NCI-H2227 (cell line): Measurements from ENCODE around the gene HEXIM1.
"Not testable (repeated sequence)": the region's sequence is repeated elsewhere in the genome, so short reads cannot be mapped to it uniquely, and the experiment has no call there.

Experiments used
- DNase-seq: peaks from one replicate; lab custom pipeline; 2025; ENCODE audit not compliant: unreplicated experiment; lab: John Stamatoyannopoulos, UW

Gene HEXIM1

DNA sequence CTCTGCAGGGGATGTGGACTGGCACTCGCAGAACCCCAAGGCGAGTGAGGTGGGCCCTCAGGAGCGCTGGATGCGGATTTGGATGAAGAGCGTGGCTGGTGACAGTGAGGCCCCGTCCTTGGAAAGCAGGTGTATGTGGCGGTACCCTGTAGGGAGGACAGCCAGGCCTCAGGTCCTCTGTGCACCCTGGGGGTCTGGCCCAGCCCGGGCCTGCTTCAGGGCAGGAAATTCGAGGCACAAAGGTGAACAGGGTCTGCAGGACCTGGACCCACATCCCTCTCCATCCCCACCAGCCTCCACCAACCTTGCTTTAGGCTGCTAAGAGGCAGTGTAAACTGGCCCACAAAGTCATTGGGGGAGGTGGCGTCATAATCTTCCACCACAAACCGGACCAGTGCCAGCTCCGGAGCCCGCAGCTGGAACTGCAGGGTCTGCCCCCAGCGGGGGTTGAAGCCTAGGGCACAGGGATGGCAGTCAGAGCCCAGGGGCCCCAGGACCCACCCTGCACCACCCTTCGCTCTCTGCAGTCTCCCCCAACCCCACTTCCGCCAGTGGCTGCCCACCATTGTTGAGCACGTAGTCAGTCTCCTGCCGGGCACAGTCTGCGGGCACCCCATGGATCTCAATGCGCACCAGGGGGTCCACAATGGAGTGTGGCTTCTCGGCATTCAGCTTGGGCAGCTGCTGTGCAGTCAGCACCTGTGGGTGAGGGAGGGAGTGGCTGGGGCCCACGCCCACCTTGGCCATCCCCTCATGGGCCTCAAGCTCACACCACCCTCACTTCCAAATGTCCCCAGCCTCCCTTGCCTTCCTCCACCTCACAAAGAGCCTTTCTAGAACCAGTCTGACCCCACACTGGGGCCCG, 35.5 kb upstream of the HEXIM1 start:
- no peak for DNase-seq

GRCh38 chr17:45113424-45113754, 34.9 kb upstream of the HEXIM1 start:
- DNase-seq = no peak

DNA sequence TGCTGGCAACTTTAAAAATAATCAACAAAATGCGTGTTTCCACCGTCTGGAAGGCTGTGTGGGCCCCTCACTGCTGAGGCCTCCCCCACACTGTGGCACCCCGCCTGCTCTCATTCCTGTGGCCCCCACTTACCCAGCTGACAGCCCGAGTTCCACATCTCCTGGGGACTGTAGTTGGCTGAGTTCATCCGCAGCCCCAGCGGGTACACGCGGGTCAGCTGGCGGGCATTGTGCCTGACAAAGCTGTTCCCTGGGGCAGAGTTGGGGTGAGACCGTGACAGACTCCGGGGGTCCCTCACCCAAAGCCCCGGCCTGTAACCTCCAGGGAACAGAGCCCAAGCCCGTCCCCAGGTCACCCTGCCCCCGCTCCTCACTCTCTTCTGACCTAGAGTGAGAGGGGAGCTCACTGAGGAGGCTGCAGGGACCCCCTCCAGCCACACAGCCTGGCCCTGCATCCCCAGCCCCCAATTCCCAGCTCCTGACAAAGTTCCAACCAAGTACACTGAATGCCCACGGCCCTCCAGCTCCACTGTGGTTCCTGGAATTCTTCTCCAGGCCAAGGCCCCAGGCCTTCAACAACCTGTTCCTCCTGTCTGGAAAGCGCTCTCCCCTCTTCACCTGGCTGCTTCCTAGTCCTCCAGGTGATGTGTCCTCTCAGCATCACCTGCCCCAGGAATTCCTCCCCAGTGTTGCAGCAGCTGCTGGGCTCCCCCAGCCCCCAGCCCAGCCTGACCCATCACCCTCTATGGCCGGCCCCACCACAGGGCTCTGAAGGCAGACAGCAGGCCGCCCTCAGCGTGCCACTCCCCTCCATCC, 34.0 kb upstream of the HEXIM1 start:
- no peak for DNase-seq

DNA sequence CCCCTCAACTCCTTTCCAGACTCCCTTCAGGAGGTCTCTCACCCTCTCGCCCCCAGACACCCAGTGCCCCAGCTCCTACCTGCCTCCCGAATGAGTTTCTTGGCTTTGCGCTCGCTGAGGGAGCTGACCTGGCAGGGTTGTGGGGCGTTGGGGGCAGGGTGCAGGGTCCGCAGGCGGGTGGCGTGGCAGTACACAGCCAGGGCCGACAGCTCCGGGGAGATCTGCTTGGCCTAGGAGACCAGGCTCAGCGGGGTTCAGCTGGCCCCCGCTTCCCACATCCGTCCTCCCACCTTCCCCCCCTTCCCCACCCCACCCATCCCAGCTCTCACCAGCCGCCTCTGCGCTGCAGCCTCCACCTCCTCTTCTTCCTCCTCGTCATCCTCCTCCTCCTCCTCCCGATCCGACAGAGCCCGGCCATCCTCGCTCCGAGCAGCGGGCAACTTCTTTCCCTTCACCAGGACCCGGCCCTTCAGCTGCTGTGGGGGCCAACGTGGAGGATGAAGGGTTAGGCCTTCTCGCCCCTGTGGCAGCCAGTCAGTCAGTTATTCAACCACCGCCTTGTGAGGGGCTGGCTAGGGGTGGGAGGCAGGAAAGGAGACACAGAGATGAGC, 33.2 kb upstream of the HEXIM1 start:
- no peak for DNase-seq

GRCh38 chr17:45115871-45116270, 32.4 kb upstream of the HEXIM1 start:
- DNase-seq = no peak

DNA sequence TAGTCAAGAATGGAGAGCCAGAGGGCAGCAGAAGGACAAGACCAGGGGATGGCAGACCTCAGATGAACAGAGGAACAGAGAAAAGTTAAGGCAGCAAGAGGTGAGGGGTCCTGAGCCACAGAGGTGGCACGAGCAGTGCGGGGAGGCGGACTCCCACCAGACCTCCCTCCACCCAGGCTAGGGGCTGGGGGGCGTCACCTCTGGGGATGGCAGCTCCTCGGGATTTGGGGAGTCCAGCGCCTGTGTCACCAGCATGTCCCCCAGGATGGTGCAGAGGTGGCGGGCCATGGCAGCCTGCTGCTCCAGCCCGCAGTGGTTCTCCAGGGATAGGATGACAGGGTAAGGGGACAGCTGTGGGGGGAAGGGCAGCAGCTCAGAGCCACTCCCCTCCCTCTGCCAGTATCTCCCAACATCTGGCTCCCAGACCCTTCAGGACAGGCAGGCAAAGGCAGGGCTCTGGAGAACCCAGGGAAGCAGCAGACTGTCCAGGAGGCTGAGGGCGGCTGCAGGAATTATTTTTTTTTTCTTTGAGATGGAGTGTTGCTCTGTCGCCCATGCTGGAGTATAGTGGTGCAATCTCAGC, 31.8 kb upstream of the HEXIM1 start:
- DNase-seq = no peak

GRCh38 chr17:45117334-45117733, 30.9 kb upstream of the HEXIM1 start:
- DNase-seq = no peak

DNA sequence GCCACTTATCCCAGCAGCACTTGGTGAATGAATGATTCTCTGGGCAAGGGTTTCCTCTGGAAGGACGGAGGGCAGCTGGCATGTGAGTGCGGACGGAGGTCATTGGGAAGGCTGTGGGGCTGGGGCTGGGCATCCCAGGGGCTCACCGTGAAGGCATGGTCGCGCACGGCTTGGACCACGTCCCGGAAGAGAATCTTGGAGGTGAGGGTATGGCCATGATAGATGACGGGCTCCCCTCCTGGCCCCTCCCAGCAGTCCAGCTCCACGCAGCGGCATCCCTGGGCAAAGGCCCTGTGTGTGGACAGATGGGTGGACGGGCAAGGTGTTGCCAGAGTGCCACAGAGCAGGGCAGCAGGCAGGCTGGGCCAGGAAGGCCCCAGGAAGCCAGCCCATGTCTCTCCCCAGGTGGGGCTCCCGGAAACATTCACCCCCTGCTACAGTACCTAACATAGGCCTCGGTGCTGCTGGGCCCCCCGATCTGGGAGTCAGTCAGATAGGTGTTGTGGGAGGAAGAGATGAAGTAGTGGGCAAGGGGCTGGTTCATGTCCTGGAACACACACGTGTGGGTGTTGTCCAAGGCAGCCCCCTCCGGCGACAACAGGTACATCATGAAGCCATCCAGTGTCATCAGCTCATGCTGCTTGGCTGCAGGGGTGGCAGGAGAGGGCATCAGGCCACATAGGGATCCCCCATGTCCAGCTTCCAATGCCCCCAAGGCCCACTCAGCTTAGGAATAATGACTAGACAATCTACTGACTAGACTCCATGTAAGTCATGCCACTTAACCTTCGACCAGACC, 30.2 kb upstream of the HEXIM1 start:
- DNase-seq = no peak

DNA sequence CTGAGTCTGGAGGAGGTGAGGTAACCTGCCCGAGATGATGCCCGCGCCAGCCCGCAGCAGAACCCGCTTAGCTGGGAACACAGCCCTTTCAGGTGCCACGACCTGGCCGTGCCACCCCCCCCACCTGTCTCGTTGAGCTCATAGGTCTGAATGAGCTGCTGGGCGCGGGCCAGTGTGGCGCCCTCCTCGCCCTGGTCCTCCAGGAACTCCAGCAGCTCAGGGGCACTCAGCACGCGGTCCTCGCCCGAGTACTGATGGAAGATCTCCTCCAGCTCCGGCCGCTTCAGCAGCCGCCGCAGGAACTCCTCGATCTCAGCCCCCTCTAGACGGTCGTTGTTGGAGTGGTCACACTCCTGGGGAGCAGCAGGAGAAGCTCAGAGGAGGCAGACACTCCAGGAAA, 29.6 kb upstream of the HEXIM1 start:
- no peak for DNase-seq

DNA sequence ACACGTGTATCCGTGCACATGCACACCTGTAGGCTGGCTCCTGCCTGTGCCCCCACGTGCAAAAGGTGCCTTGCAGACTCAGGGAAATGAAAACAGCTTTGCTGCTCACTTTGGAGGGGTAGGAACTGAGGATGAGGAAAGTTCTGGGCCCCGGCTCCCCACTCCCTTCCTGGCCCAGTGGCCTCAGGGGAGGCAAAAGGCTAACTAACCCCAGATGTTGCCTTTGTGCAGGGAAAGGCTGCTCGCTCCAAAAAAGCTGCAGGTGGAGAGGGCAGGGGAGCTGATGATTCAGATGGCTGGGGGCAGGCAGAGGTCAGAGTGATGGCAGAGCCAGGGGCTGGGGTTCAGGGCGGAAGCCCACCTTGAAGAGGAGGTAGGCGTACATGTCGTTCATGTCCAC, 28.3 kb upstream of the HEXIM1 start:
- no peak for DNase-seq

GRCh38 chr17:45120558-45120957, 27.7 kb upstream of the HEXIM1 start:
- DNase-seq = no peak

- DNase-seq = no peak
Observed at GRCh38 chr17:45121055-45121454, 27.2 kb upstream of the HEXIM1 start.

GRCh38 chr17:45123076-45123770, 25.1 kb upstream of the HEXIM1 start:
- DNase-seq = no peak

DNA sequence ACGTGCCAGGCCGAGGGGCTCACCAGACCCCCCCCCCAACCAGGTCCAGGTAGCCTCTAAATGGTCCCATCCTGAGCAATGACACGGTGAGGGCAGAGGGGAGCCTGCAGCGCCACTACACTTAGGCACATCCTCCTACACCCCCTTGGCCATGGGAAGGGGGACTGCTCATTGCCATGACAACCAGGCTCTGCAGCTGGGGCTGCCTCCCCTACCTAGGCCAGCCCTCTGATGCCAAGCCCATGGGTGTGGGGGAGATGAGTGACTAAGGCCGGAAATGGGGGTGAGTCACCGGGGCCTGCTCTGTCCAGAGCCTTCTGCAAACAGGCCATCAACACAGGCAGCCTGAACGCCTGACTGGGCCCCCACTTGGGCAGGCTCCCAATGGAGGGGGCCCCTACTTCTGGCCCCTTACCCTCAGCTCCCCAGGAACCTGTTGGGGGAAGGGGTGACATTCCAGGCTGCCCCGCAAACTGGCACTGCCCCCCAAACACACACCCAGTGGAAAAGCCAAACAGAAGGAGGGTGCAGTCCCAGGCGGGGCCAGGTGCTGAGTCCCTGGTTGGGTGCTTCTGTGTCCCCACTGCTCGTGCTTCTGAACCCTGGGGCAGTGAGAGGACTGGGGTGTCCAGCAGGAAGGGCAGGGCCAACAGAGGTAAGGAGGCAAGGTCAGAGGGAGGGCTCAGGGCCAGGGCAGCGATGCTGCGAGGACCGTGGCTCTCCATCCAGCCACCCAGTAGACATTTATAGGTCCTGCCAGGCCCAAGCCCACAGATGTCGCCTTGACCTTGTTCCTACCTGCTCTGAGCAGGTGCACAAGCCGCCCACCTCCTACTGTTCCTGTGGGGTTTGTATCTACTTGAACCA, 24.1 kb upstream of the HEXIM1 start:
- DNase-seq = peak; percentile 55

DNA sequence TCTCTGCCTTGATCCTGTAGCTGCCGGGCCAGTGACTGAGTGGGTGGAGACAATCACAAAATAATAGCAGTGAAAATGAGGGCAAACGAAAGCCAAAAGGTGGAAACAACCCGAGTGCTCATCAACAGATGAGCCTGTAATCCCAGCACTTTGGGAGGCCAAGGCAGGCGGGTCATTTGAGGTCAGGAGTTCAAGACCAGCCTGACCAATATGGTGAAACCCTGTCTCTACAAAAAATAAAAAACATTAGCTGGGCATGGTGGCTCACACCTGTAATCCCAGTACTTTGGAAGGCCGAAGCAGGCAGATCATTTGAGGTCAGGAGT, 23.5 kb upstream of the HEXIM1 start:
- DNase-seq = not testable (repeated sequence)

DNA sequence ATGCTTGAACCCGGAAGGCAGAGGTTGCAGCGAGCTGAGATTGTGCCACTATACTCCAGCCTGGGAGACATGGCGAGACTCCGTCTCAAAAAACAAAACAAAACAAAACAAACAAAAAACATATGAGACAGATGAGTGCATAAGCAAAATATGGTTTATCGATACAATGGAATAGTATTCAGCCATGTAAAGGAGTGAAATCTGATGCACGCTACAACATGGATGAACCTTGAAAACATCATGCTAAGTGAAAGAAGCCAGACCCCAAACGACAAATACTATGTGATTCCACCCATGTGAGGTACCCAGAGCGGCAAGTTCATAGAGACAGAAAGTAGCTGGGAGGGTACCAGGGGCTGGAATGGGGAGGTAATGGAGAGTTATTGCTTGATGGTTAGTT, 22.8 kb upstream of the HEXIM1 start:
- no peak for DNase-seq

DNA sequence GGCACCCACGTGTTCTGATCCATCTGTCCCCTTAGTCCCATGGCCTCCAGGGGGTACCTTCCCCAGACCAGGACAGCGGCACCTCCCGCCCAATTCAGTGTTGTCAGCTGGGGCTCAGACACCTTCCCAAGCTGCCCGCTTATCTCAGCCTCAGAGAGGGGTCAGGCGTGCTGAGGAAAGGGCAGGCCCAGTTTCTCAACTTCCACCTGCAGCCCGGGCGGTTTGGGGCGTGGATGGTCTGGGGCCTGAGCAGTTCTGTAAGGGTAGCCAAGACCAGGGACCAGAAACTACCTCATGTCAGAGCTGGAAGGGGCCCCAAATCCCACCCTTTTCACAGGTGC, 21.1 kb upstream of the HEXIM1 start:
- DNase-seq = no peak

DNA sequence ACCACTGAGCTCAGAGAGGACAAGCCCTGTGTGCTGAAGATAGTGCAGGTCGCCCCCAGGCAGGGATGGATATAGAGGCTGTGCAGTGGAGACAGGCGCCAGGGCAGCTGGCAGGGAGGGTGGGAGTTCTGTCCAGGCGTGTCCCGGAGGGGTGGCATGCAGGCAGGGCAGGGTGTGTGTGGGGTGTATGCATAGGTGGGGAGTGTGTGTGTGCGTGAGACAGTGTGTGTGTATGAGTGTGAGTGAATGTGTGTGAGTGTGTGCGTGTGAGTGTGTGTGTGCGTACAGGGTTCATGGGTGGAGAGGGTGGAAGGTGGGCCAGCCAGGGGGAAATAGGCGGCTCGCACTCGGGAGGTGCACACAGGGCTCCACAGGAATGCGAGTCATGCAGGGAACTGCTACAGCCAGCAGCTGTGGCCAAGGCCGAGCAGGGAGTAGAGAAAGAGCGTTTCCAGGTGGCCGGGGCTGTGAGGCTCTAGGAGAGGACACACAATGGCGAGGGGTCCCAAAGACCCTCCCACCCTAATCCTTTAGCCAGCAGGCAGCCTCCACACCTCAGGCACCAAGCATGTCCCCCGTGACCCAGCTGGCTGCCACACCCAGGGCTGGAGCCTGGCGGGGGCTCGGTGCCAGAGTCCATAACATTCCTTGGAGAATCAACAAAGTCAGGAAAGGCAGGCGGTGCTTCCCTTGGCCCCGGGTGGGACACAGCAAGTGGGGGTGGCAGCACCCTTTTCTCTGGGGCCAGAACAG, 20.6 kb upstream of the HEXIM1 start:
- no peak for DNase-seq

DNA sequence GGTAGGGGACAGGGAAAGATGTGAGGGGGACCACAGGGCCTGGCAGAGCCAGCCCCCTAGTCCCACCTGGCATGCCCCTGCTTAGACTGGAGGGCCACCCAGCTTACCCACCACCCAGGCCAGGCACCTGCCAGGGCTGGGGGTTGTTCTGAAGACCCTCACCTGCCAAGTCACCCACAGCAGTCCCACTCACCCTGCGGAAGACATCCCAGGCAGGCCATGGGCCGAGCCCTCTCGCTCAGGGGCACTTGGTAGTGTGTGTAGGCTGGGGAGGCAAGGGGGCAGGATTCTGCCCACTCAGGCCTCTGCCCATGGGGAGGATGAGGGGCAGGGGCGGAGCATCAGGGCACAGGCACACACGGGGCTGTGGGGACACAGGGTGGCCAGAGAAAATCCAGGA, 19.9 kb upstream of the HEXIM1 start:
- DNase-seq = no peak
